GM18502 (cell line): ENCODE measurements around the gene RPRD1B.
A peak's percentile ranks its signal among the peaks of the same experiment; 100 is the strongest.

Experiments
- ATAC-seq: cut with Tn5 transposase; IDR thresholded peaks from one replicate; pipeline ENCODE4 v1.9.1; 2021; ENCODE audit warnings: mild to moderate bottlenecking; ENCODE audit not compliant: unreplicated experiment, poor library complexity

The RPRD1B gene

DNA sequence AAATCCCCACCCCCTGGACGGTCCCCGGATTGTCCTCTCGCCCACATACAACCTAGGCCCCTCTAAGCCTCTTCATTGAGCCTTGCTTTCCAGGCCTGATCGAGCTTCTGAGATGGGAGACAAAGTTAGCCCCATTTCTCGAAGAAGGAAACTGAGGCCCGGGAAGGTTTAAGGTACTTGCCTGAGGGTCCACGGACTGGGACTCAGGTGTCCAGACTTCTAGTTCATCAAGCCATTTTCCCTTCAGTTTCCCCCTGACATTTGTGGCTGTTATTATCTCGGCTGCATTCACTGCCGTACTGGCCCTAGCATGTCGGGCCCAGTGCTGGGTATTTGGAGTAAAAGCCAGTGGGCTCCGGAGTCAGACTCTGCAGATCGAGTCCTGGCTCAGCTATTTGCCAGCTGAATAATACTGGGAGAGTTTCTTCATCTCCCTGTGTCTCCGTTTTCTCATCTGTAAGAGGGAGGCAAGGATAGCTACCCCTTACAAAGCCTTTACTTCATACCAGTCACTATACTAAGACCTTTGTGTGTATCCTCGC, 633 bp downstream of the RPRD1B start:
- no peak for ATAC-seq

DNA sequence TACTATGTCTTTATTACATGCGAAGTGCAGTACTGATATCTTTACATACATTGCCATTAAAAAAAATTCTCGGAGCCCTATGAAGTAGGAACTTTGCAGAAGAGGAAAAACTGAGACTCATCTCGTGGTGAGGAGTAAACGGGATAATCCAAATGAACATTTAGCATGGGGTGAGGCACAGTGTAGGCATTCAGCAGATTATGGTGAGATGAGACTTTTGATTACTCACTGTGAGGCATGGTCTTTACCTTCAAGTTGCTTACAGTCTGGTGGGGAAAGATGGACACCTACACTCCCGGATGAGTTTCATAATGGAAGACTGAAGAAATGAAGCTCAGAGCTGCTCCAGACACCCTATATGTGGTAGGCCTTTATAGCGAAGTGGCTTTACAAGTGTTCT, 1.4 kb downstream of the RPRD1B start:
- ATAC-seq = no peak

DNA sequence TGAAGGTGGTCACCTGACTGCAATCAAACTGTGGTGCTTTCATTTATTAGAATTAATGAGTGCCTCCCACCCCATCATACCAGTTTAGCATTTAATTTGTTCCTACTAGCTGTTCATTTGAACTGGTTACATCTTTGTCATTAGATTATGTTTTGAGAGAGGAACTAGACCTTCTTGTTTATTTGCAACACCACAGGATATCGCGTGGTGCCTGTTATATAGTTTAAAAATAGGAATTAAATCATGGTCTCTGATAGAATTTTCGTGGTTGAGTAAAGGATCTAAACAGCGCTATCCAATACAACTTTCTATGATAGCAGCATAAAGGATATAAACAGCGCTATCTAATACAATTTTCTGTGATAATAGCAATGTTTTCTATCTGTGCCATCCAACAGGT, 2.8 kb downstream of the RPRD1B start:
- no peak for ATAC-seq

DNA sequence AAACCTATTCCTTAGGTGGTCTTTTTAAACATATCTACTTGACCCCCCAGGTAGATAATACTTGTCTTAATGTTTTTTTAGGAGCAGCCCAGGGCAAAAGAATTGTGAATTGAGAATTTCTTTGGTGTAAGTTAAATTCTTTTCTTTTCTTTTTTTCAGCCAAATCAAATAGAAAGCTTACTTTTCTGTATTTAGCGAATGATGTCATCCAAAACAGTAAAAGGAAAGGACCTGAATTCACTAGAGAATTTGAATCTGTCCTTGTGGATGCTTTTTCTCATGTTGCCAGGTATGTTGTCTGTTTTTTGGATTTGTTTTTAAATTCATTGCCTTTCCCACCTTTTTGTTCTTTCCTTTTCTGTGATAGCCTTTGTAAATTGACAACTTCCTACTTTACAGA, 6.7 kb downstream of the RPRD1B start:
- ATAC-seq = no peak

DNA sequence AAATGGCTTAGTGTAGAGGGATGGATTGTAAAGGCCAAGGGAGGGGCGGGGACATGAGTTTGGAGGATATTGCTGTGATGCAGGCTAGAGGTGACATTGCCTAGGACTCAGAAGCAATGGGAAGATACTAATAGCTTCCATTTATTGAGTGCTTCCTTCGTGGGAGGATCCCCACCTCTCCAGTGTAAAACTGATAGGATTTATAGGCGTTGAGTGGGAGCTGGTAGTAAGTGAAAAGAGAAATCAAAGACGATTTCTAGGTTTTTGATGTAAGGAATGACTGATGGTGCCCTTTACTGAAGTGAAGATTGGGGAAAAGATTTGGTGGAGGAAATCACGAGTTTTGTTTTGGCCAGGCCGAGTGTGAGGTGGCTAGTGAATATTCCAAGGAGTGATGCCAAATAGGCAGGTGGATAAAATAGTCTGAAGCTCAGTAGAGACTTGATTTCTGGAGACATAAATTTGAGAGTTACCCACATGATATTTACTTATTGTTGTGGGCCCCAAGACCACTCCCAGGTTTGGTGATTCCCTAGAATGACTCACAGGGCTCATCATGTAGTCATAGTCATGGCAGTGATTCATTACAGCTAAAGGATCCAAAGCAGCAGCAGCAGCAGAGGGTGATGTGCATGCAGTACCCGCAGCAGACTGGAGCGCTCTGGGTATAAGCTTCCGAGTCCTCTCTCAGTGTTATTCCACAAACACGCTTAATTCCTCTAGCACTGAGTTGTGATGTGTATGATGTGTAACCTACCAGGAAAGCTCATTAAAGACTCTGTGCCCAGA, 10.2 kb downstream of the RPRD1B start:
- ATAC-seq = no peak

DNA sequence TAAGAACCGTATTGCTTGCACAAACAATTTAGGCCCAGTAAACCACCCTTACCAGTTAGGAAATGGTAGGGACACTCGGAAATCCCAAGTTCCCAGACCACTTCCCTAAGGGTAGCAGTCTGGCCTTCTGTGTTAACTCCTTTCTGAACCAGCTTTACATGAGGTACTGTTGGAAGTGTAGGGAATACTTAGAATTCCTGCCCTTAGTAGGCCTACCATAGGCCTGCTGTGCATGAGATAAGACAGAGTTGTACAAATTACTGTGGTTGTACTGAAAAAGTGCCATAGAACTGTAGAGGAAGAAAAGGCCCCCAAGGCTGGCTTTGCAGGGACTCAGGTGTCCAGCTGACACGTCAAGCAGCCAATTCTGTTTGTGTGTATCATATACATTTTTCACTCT, 11.1 kb downstream of the RPRD1B start:
- no peak for ATAC-seq

DNA sequence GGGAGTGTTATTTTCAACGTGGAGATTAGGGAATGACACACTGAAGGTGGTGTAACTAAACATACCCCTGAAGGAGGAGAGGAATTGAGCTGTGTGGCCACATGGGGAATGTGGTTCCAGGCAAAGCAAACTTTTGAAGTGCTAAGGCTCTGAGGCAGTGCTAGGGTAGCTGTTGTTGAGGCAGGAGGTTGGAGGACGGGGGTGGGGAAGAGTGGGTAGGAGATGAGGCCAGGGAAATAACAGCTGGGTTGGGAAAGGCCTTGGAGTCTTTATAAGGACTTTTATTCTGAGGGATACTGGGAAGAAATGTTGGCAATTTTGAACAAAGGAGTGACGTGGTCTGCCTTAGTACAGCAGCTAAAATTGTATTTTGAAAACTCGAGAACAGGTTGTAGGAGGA, 13.0 kb downstream of the RPRD1B start:
- ATAC-seq = no peak

DNA sequence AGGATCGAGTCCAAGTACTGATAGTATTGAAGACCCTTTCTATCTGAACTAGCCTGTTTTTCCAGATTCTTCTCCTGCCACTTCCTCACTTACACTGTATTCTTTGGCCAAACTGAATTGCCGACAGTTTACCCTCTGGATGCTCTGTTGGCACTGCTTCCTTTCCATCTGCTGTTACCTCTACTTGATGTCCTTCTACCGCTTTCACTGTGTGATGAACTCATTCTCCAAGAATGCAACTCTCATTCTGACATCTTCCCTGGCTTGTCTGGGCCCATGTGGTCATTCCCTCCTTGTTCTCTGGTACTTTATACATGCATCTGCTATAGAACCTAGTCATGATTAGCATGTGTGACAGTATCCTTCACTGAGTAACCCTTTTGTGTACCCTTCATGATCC, 16.3 kb downstream of the RPRD1B start:
- ATAC-seq = no peak

DNA sequence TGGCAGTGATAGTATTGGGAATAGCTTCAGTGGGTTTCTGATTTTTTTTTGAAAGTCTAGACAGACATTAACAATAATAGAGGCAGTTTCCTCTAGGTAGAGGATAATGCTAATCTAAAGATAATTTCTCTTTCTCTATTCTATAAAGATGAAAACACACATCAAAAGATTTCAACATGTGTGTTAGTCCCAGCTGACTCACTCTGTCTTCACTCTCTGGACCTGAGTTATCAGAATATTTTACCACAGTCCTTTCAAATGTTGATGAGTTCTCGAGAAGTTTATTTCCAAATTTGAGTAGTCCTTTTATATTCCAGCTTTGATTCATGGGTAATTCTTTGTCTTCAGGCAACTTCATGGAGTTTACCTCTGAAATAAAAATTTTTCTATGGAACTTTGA, 17.1 kb downstream of the RPRD1B start:
- ATAC-seq = no peak

DNA sequence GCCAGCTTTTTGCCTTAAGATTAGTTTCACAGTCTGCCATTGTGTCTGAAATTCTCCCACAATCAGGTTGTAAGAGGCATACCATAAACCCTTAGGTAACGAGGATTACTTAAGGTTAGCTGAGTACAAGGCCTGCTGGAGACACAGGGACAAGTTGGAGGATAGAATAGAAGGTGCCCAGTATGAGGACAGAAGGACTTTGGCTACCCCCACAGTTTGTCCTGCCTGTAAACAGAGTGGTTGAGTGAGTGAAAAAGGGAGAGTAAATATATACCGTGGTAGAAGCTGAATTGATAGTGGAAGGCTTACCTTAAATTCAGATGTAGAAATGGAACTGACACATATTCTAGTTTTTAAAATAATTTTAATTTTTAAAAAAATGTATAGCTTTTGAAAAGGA, 19.3 kb downstream of the RPRD1B start:
- no peak for ATAC-seq

DNA sequence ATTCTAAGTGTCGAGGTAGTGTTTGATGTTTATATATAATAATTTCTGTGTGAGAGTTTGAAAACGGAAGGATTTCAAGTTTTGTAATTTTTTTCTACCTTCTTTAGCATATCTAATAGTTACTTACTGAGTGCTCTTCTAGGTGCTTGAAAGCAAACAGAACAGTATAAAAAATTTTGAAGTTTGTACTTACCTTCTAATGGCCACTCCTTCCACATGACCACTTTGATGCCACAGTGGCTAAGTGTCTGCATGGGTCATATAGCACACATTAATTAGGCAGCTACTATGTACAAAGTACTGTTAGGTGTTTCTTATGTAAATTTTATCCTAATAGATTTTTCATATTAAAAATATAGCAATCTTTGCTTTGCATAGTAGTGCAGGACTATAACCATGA, 21.1 kb downstream of the RPRD1B start:
- no peak for ATAC-seq

DNA sequence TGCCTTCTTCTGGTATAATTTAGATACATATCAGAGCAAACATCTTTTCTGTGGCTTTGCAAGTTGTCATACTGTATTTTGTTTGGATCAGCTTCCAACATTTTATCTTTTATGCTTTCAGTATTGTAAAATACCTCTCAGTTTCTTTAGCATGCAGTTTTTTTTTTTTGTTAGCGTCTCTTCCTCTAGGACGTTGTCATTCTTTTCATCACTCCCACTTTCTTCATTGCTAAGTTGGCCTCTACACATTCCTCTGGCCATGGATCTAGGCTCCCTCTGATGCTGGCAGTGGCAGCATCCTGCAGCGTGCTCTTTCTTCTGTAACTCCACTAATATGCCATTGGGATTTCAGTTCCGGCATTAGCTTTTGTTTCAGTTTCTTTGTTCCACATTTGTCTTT, 21.7 kb downstream of the RPRD1B start:
- no peak for ATAC-seq

DNA sequence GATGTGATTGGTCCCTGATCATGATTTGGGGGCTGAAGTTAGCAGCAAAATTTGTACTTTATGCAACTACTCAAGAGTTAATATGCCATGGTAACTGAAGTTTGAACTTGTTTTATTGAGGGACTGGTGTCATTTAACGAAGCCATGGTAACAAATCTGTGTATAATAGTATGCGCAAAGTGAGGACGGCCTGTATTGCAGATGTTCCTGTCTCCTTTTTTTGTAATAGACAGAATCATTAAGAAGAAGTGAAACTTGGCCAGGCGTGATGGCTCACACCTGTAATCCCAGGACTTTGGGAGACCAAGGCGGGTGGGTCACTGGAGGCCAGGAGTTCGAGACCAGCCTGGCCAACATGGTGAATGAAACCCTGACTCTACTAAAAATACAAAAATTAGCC, 22.3 kb downstream of the RPRD1B start:
- ATAC-seq = no peak

DNA sequence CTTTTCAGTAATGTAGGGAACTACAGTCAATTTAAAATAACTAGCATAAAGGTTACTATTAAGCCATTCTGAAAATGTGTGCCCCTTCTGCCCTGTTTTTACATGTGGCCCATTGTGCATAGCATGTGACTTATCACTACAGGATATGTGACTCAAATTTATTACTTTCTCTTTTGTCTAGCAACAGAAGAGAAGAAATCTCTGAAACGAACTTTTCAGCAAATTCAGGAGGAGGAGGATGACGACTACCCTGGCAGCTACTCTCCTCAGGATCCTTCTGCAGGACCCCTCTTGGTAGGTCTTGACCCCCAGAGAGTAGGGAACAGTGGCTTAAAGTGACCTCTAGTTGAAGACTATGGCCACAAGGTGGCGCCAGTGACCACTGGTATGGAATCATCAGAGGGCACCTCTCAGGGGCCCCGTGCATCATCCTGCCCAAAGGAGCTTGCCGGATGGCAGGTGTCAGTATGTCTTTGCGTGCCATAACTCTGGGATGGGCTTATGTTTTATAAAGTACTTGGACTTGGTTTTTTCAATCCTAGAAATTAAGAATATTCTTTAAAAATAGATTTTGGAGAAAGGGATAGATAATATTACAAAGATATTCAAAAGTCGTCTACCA, 23.9 kb downstream of the RPRD1B start:
- no peak for ATAC-seq

DNA sequence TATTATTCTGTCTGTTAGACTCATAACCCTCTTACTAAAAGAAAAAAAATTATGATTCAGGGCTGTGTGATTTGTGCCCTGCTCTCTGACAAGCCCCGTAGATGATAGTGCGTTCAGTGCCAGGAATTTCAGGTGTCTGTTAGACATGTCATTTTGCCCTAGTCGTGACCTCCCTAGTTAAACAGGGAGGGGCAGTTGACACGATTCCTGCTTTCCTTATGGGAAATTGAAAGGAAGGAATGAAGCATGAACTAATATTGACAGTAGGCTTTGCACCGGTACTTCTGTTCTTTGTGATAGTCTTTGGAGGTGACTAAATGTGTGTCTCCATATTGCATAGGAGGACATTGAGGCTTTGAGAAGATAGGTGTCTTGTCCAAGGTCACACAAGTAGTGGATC, 26.3 kb downstream of the RPRD1B start:
- no peak for ATAC-seq

DNA sequence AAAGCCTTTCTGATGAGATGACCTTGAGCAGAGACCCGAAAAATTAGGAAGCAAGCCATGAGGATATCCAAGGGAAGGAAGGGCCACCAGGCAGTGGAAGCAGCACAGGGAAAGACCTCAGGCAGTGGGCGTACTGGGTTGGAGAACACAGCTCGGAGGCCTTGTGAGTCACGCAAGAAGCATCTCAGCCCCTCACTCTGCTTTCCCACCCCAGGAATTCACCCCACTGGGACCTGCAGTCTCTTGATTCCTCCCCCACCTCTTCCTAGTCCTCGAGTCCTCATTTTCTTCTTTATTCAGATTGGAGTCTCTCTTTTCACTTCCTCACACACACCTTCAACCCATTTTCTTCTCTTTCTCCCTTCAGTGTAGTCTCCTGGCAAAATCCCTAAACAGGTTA, 27.0 kb downstream of the RPRD1B start:
- no peak for ATAC-seq

DNA sequence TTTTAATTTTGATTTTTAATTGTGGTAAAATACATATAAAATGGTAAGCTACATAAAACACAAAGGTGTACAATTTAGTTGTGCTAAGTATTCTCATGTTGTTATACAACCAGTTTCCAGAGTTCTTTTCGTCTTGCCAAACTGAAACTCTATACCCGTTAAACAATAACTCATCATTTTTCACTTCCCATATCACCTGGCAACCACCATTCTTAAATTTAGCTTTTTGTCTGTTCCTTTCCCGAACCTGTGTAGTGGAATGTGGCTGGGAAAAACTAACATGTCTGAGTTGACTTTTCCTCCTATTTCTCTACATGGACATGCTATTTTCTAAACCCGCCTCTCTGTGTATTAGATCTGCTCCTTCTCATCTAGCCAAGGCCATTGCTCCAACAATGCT, 27.6 kb downstream of the RPRD1B start:
- no peak for ATAC-seq

DNA sequence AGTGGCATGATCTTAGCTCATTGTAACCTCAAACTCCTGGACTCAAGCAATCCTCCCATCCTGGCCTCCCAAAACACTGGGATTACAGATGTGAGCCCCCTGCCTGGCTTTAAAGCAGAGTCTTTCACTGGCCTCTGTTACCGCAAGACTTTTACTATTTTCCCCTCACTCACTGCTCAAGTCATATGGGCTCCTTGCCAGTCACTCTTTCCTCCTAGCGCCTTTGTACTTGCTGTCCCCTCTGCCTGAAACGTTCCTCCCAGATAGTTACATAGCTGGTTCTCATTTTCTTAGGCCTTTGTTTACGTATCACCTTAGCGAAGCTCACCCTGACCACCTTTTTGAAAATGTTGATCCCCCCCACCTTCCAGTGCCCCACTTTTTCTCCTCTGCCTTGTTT, 29.3 kb downstream of the RPRD1B start:
- no peak for ATAC-seq

DNA sequence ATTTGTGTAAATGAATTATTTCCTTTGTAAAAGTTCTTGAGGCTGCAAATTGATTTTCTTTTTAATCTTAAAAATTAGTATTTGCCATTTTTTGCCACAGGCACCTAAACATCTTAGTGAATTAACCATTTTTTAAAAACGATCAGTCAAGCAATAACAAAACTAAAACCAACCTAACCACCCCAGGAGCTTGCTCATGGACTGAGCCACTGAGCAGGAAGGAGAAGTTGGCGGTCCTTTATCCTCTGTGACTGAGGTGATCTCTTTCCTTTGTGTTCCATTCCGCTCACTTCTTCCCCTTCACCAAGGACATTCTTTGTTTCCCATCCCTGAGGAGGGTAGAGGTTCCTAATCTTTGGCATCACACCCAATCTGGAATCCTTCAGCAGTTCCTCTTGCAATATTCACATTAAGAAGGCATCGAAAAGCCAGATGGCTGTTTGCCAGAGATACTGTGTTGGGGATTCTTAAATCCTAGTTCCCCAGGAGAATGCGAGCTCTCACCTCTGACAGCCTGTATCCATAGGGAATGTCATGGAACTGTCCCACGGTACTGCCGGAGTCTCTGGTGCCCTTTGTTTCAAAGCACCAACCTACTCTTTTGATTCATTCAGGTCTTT, 30.5 kb downstream of the RPRD1B start:
- peak; percentile 59 for ATAC-seq

DNA sequence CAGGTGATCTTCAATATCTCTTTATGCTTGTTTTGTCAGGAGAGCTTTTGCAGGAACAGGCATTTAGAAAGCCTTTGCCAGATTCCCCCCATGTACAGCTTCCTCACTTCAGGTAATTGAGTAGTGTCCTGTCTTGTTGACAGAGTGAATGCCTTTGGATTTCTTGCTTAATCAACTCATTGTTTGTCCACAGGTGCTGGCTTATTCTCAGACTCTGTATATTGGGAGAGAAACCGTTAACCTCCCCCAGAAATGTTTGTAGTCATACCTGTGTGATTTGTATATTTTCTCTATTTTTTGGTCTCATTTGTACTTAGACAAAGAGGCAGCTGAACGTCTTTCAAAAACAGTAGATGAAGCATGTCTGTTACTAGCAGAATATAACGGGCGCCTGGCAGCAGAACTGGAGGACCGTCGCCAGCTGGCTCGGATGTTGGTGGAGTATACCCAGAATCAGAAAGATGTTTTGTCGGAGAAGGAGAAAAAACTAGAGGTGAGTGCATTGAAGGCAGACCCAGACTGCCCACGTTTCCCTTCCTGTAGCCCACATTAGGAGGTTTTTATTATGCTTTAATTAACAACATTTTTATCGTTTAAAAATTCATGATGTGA, 32.3 kb downstream of the RPRD1B start:
- no peak for ATAC-seq
